Activated CD8-positive, alpha-beta memory T cell treated with anti-CD3 and anti-CD28 coated beads, Interleukin-2, amount 50 U/mL, for 48 hours (primary cell): ENCODE data around the gene SLC27A3.
"Not testable (repeated sequence)": the region's sequence is repeated elsewhere in the genome, so short reads cannot be mapped to it uniquely, and the experiment has no call there.

Source experiments
- DNase-seq: peaks from one replicate; pipeline ENCODE4 v3.0.0-alpha.2; 2020

Gene SLC27A3

DNA sequence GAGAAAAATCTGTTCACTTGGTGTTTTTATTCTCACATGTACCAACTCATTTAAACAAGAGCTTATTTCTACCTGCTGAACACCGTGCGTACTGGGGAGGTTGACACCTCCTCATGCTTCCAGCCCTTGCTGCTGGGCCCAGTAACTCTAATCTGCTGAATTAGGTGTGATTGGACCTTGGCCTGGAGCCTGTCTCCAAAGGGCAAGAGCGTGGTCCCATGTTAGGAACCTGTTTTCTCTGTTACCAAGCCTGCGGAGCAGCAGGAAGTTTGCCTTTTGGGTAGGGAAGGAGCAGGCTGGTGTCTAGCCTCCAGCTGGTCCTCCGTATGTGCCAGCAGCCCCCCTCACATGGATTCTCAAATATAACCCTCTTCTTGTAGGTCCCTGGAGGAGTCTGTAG lies 10.9 kb upstream of the SLC27A3 start:
- DNase-seq, result no peak

DNA sequence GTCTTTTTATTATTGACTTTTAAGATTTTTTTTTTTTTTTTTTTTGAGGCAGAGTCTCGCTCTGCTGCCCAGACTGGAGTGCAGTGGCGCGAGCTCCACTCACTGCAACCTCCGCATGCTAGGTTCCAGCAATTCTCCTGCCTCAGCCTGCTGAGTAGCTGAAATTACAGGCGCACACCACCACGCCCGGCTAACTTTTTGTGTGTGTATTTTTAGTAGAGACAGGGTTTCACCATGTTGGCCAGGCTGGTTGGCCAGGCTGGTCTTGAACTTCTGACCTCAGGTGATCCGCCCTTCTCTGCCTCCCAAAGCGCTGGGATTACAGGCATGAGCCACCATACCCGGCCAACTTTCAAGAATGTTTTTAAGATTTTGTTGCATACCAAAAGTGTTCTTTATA lies 8.5 kb upstream of the SLC27A3 start:
- DNase-seq, result not testable (repeated sequence)

DNA sequence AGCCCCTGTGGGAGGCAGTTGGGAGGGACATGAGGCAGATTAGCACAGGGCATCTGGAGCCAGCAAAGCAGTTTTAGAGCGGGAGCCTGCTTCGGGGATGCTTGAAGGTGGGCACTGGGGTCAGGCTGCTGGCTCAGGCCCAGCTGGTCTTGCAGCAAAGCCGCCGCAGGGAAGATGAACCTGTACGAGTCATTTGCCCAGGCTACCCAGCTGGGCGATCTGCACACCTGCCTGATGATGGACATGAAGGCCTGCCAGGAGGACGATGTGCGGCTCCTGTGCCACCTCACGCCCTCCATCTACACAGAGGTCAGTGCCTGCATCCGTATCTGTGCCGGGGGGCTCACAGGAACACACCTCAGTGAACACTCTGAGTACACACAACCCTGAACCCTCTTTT lies 7.7 kb upstream of the SLC27A3 start:
- DNase-seq, result no peak

DNA sequence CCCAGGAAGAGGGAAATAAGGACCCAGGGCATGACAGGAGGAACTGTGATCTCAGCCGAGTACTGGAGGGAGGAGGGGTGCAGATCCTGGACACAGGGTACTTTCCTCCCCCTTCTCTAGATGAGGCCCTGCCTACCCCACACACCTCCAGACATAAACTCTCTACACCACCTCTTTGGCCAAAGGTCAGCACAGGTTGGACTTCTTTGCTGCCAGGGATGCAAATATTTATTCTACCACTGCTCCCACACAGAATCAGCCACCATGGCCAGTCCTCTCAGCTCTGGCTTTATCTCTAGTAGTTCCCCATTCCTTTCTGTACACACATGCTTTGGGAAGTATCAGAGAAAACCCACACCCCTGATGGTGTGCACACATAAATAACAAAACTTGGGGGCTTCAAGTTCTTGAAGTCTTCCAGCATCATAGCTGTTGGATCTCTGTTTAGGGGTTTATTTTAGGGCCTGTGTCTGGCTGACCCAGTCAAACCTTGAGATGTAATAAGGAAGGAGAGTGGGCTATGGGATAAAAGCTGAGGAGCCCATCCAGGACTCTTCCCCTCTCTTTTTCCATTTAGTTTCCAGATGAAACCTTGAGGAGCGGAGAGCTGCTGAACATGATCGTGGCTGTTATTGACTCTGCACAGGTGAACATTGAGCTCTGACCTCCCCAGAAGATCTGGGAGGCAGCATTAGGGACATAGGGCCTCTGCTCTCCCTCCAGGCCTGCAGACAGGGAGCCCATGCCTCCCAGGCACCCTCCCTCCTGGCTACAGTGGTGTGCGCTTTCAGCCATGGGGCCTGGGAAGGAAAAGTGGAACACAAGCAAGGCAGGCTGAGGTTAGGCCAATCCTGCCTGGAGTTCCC lies 6.7 kb upstream of the SLC27A3 start:
- DNase-seq, result no peak

DNA sequence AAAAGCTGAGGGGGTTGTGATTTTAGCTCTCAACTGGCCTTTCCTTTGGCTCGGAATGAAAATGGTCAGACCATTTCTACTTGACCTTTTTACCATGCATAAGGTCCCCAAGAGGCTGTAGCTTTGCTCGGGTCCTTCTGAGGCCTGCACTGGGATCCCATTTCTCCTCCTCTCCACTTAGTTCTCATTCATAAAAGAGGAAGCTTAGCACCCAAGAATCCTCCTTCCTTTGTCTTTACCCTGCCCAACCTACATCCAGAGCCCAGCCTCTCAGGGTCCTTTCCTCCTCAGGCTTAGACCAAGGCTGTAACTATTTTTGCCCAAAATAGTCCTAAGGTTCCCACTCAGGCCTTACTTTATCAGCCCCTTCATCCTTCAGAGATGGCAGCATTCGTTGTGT lies 6.0 kb upstream of the SLC27A3 start:
- no peak for DNase-seq

DNA sequence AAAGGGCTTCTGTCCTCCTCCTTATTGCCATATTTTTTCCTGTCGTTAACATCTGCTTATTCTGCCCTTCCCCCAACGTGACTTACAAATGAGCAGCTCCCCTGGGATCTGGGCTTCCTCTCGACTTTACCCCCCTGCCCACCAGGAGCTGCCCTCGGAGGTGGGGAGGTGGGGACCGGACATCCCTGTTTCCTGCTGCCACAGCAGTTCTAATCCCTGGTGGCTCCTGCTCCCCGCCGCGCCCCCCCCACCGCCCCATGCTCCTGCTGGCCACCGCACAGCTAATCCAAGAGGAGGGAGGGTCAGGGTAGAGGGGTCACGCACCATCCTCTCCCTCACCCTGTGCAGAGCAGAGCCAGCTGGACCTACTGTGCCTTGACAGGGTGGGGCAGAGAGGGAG lies 4.4 kb upstream of the SLC27A3 start:
- DNase-seq, result no peak

DNA sequence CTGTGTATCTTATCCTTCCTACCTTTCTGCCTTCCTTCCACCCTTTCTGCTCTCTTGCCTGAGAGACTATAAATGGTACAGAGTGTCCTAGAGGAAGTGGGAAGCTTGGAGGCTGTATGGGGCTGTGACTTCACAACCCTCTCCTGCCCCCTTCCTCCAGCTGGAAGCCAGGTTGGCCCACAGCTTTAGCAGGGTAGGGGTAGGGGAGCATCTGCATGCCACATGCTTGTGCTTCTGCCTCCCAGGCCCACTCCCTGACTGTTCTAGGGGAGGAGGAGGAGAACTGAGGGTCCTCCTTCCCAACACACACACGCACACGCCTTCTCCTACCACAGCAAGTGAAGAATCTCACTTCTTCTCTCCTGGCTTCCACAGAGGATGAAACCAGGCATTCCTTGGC lies 3.9 kb upstream of the SLC27A3 start:
- DNase-seq, result no peak

DNA sequence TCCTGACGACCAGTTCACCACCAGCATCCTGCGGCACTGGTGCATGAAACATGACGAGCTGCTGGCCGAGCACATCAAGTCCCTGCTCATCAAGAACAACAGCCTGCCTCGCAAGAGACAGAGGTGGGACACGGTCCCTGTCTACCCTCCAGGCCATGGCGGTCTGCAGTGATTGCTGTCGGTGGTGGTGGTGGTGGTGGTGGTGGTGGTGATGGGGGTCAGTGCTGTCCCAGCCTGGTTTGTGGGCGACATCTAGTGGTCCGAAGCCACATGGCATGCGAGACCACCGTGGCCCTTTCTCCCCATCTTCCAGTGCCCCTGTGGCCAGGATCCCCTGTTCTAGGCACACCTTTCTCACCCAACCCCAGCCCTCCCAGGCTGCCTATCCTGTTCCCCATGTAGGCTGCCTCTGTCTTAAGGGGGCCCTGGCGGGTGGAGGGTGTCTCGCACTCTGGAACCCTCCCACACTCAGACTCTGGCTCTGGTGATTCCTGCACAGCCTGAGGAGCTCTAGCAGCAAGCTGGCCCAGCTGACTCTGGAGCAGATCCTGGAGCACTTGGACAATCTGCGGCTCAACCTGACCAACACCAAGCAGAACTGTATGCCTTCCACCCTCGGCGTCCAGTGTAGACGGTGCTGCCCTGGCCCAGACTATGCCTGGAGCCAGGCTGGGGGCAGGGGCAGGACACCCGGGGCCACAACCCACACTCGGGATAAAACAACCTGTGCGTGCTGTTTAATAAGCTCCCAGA lies 3.2 kb upstream of the SLC27A3 start:
- no peak for DNase-seq

DNA sequence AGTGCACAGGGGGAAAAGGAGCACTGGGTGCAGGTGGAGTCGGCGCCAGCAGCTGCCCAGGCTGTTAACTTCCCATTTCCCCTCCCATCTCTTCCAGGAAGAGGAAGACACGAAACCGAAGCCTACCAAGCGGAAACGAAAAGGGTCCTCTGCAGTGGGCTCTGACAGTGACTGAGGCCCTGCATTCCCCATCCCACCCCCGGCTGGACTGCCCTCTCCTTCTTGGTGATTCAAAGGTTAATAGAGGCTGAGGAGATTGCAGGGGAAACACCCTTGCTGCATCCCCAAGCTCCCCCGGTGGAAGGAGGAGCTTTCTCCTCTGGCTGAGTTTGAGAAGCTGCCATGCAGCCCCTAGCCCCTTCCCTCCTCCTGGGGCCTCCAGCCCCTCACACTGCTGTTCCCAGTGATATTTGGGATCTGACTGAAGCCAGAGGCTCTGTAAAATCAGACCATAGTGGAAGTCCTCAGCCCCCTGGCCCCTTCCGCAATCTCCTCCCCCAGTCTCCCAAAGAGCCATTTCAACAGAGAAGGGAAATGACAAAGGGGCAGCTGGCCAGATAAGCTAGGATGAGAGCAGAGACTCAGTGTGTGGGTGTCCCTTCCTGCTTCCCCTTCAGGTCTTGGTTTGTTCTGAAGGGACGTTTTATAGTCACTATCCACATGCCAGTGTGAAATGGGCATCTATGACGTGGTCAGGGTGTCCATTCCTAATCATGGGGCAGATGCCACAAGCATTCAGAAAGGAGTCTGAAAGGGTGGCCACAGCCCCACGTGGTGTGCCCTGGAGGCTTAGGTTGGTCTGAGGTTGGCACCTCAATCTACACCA lies 1.9 kb upstream of the SLC27A3 start:
- DNase-seq, result no peak

DNA sequence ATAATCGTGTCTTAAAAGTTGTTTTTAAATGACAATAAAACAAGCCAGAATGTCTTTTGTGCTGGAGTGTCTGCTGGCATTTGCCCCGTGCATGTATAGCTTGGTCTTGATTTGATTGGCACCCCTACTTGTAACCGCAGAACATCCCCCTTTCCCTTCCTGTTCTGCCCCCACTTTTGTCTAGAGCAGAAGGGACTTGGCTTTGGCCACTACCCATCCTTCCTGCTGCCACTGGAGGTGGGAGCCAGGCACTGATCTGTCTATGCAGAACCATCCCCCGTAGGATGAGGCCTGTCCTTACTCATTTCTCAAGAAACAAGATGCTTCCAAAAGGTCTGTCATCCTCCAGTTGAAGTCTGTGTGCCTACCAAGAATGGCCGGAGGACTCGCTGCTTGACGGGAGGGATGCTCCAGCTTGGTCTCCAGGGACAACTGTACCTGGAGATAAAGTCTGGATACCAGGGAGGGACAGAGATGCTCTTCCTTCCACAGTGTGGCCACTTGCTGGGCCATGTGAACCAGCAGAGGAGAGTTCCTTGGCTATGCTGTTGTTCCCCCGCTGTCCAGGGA lies 1.1 kb upstream of the SLC27A3 start:
- DNase-seq, result no peak

DNA sequence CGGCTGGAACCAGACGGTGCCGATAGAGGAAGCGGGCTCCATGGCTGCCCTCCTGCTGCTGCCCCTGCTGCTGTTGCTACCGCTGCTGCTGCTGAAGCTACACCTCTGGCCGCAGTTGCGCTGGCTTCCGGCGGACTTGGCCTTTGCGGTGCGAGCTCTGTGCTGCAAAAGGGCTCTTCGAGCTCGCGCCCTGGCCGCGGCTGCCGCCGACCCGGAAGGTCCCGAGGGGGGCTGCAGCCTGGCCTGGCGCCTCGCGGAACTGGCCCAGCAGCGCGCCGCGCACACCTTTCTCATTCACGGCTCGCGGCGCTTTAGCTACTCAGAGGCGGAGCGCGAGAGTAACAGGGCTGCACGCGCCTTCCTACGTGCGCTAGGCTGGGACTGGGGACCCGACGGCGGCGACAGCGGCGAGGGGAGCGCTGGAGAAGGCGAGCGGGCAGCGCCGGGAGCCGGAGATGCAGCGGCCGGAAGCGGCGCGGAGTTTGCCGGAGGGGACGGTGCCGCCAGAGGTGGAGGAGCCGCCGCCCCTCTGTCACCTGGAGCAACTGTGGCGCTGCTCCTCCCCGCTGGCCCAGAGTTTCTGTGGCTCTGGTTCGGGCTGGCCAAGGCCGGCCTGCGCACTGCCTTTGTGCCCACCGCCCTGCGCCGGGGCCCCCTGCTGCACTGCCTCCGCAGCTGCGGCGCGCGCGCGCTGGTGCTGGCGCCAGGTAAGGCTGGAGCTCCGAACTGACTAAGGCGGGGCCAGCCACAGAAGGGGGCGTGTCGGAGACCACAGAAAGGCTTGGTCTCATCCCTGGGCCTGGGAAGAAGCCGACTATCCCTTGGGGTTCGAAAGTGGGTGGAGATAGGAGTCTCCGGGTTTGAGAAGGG lies 486 bp downstream of the SLC27A3 start:
- peak; percentile 80 for DNase-seq

DNA sequence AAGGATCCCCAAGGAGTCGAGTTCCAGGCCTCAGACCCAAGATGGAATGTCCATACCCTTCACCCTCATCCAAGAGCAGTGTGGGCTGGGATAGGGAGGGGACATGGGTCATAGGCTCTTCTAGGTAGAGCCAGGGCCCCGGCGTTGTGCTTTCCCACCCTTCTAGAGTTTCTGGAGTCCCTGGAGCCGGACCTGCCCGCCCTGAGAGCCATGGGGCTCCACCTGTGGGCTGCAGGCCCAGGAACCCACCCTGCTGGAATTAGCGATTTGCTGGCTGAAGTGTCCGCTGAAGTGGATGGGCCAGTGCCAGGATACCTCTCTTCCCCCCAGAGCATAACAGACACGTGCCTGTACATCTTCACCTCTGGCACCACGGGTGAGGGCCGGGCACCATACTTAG lies 1.1 kb downstream of the SLC27A3 start:
- DNase-seq, result no peak

GRCh38 chr1:153776845-153777370 lies 1.7 kb downstream of the SLC27A3 start:
- DNase-seq, result no peak

- no peak for DNase-seq
Observed at GRCh38 chr1:153777648-153778047, 2.4 kb downstream of the SLC27A3 start.

DNA sequence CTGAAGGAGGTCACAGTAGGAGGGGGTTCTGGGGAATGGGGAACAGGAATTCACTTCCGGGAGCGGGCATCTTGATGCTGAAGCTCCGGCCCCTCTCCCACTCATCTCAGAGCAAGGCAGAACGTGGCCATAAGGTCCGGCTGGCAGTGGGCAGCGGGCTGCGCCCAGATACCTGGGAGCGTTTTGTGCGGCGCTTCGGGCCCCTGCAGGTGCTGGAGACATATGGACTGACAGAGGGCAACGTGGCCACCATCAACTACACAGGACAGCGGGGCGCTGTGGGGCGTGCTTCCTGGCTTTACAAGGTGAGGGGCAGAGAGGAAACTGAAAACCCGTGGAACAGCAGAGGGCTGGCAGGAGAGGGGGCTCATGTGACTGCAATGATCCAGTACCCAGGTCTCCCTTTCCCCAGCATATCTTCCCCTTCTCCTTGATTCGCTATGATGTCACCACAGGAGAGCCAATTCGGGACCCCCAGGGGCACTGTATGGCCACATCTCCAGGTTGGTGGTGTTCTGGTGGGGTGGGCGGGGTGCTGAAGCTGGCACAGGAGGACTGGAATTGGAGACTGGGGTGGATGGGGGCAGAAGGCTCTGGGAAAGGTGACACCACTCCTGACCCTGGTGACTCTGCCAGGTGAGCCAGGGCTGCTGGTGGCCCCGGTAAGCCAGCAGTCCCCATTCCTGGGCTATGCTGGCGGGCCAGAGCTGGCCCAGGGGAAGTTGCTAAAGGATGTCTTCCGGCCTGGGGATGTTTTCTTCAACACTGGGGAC lies 3.0 kb downstream of the SLC27A3 start:
- no peak for DNase-seq

GRCh38 chr1:153778824-153779519 lies 3.8 kb downstream of the SLC27A3 start:
- no peak for DNase-seq

- DNase-seq, result no peak
Observed at GRCh38 chr1:153779781-153780541, 4.8 kb downstream of the SLC27A3 start.

- no peak for DNase-seq
Observed at GRCh38 chr1:153780551-153780950, 5.3 kb downstream of the SLC27A3 start.

- not testable (repeated sequence) for DNase-seq
Observed at GRCh38 chr1:153782648-153783047, 7.4 kb downstream of the SLC27A3 start.
